SIG-M5 (cell line): Measurements from ENCODE around the gene PAXX.

ENCODE experiments used
- DNase-seq: peaks from one replicate; lab custom pipeline; 2025; lab: John Stamatoyannopoulos, UW

PAXX gene

DNA sequence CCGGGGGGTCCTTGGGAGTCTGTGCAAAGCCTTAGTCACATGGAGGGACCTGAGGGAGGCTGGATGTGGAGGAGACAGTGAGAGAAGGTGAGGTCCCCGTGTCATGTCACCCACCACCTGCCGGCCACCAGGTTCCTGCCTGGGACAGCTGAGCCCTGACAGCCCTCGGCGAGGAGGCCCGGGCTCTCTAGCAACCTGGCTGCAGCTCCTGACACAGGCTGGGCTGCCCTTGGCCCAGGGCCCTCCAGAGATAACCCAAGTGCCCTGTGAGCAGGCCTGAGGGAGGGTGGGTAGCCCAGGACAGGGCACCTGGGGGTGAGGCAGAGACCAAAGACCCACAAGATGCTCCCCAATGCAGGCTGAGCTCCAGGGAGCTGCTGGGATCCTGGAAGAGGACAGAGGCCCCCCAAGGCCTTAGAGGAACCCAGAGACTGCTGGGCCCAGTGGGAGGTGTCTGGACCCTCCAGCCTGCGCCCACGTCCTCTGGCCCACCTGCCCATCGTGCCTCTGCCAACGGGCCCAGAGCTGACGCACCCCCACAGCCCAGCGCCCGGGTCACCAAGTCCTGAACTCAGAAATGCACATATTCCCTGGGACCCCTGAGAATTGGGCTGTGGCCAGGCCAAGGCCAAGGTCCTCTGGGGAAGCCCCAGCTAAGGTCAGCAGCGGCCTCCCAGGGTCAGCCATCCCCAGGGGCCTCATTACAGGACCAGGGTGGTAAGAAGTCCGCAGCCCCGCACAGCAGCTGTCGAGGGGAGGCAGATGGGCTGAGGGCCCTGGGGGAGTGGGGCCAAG, 23.7 kb upstream of the PAXX start:
- DNase-seq, result no peak

DNA sequence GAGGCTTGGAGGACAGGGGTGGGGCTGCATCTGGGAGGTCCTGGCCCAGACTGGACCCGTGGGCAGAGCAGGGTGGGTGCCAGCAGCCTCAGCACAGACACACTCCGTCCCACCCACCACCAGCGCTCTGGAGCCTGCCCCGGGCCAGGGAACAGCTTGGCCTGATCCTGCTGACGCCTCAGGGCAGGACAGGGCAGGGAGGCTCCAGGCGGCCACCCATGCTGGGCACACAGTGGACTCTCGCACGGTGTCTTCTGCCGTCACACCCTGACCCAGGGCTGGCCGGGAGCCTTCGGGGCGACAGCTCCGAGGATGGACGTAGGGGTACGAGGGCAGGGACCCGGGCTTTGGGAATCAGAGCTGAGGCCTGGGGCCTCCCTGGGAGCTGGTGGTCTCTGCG, 23.1 kb upstream of the PAXX start:
- no peak for DNase-seq

DNA sequence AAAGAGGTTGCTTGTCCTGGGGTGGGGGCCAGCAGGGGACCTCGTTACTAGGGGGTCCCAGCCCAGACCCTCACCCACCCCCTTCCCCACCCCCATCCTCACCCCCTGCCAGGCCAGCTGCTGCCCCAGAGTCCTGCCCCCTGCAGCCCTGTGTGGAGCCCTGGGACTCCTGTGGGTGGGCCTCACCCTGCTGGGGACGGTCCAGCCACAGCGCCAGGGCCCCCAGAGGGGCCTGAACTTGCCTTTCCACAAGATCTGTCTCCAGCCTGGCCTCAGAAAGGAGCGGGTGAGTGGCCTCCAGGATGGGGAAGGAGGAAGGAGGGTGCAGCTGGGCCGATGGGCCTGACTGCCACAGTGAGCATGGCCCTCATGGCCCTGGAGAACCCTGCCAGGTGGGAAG, 22.4 kb upstream of the PAXX start:
- no peak for DNase-seq

DNA sequence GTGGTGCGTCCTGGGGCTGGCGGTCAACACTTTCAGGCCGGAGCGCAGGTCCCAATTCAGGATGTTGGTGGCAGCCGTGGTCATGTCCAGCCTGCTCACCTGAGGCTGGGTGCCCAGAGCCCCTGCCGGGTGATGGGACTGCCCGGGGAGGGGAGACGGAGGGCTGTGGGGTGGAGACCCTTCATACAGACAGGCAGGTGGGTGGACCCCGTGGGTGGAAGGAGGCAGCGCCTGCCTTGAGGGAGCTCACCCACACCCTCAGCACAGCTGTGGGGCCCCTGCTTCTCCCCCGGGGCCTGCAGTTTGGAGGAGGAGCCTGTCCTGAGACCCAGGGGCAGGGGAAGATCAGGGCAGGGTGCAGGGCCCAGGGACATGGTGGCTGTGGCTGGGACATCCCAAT, 21.9 kb upstream of the PAXX start:
- no peak for DNase-seq

DNA sequence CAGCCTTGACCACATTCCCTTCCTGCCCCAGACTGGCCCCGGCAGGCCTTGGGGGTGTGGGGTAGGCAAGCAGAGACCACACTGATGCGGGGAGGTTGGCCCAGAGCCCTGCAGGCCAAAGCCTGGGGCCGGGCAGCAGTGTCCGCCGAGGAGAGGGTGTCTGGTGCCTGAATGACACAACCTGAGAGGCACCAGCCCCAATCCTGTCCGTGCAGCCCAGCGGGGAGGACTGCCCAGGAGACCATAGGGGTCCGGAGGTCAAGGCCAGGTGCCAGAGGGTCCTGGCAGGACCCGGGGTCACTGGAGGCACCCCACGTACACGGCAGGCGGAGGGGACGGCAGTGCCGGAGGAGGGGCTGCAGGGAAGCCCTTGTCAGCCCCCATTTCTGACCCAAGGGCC, 20.5 kb upstream of the PAXX start:
- DNase-seq, result no peak

DNA sequence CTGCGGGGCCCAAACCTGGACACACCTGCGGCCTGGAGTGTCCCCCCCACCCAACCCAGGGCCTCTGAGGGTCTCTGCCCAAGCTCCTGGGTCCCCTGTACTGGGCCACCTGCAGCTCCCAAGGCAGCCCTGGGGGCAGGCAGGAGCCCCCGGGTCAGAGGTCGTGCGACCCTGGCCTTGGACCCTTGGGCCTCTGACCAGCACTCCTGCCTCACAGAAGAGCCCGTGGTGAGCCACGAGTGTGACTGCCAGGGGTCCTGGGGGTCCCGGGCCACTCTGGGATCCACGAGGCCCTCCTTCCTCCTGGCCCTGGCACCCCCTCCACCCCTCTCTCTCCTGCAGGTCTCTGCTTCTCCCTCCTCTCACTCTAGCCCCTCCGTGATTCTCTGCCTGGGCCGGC, 19.9 kb upstream of the PAXX start:
- DNase-seq, result no peak

DNA sequence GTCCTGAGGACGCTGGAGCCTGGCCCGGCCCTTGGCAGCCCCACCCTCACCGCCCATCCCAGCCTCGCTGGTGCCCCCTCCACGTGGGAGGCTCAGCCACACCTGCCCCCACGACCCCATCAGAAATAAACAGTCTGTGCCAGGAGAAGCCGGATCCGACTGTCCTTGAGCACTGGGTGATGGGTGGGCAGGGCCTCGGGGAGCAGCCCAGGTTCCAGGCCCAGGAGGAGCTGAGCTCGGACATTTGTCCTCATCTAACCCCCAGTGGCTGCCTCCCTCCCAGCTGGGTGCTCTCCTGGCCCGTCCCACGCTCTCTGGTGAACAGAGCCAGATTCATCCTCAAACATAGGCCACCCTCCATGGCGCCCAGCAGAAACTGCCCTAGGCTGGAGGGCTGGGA, 19.5 kb upstream of the PAXX start:
- DNase-seq, result no peak

DNA sequence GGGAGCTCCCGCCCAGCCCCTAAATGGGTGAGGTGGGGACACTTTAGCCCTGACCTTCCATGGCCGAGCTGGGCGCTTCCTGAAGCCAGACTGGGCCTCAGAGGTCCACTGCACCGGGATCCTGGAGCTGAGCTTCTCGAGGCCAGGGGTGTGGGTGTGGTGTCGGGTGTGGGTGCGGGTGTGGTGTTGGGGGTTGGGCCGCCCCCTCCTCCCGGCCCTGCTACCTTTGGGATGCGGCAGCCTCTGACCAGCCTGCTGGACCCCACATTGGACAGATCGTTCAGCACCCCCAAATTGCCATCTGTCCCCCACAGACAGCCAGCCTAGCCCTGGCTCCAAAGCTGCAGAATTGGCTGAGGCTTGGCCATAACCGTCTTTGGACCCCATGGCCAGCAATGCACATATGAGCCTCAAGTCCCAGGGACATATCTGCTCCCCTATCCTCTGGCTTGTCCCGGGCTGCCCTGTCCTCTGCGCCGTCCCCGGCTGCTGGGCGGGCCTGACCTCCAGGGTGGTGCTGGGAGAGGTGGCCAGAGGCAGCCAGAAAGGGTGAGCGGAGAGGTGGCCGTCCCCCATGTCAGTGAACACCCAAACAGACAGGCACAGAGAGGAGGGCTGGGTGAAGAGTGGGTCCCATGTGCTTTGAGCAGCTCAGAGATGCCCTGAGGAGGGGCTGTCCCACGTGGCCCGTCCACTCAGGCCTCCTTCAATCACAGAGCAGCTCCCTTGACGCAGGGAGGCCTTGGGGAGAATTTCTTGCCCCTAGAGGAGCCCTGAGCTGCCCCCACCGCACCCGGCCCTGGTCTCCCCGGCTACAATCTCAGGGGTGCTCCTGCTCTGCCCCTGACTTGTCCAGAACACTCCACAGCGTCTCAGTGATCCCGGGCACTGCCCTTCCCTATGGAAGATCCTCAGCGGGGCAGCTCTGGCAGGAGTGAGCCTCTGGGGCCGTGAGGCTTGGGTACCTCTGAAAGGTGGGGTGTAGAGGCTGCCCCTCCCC, 18.3 kb upstream of the PAXX start:
- no peak for DNase-seq

DNA sequence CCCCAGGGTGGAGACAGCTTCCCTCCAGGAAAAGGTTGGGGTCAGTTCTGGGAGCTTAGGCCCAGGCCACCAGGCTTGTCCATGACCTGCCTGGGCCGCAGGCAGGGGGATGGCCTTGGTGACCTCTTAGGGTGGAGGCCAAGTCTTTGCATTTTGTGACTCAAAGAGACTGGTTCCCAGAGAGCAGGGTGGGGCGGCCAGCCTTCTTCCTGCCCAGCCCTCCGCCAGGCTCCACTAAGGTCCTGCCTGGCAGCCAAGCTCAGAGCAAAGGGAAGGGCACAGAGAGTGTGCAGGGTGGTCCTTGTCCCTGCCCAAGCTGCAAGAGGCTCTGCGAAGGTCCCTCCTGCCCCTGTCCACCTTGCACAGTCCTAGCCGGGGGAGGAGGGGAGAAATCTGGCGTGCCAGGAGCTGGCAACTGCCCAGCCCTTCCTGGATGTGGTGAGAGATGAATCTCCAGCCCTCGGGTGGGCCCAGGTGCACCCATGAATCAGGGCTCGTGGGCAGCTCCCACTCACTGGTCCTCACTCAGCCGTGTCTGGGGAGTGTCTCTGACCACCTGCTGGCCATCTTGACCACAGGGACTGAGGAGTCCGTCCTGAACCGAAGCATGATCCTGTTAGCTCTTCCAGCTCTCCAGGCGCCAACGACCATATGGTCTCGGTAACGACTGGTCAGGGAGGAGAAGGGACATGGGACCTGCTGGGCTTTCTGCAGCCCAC, 17.2 kb upstream of the PAXX start:
- no peak for DNase-seq

DNA sequence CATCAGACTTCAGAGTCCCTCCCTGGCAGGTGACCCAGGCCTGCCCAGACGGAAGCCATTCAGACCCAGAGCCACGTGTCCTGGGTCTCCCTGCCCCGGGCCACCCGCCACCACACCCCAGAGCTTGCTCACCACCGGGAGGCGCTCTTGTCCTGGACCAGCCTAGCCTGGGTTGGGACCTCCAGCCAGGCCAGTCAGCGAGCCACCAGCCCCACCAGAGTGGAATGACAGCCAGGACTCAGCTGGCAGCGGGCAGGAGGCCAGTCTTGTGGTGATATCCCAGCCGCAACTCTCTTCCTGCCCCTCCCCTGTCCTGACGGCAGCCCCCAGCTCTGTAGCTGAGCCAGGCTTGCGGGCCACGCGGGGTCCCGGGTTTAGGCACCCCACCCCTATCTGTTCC, 16.6 kb upstream of the PAXX start:
- DNase-seq, result no peak

DNA sequence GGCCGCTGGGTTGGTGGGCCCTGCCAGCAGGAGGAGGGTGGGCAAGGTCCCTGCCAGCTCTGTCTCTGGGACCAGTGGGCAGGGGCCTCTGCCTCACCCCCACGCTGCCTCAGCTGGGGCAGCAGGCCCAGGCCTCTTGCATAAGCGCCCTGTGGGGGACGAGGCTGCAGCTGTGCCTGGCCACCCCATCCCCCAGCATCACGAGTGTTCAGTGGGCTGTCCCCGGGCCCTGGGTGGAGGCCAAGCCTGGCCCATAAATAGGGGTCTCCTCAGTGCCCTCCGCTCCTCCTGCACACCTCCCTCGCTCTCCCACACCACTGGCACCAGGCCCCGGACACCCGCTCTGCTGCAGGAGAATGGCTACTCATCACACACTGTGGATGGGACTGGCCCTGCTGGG, 15.0 kb upstream of the PAXX start, which contains the start of gene PTGDS:
TSS of gene PTGDS (plus strand) at position 282 of the 400 bp plus-strand sequence. CDS start at position 357, 75 bp downstream.
- no peak for DNase-seq

DNA sequence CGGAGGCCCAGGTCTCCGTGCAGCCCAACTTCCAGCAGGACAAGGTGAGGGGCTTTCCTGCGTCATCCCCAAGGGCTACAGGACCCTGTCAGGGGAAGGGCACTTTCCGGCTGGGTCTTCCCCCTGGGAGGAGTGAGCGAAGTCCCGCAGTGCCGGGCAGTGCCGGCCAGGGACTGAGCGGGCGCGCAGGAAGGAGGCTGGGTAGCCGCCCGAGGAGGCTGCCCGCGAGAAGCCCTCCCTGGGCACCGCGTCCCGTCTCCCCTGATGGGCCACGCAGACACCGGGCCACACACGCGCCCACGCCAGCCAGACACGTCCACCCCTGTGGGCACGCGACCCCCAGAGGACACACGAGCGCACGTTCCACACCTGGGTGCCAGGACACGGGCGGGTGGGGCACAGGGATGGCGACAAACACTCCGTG, 14.6 kb upstream of the PAXX start:
- DNase-seq, result no peak

DNA sequence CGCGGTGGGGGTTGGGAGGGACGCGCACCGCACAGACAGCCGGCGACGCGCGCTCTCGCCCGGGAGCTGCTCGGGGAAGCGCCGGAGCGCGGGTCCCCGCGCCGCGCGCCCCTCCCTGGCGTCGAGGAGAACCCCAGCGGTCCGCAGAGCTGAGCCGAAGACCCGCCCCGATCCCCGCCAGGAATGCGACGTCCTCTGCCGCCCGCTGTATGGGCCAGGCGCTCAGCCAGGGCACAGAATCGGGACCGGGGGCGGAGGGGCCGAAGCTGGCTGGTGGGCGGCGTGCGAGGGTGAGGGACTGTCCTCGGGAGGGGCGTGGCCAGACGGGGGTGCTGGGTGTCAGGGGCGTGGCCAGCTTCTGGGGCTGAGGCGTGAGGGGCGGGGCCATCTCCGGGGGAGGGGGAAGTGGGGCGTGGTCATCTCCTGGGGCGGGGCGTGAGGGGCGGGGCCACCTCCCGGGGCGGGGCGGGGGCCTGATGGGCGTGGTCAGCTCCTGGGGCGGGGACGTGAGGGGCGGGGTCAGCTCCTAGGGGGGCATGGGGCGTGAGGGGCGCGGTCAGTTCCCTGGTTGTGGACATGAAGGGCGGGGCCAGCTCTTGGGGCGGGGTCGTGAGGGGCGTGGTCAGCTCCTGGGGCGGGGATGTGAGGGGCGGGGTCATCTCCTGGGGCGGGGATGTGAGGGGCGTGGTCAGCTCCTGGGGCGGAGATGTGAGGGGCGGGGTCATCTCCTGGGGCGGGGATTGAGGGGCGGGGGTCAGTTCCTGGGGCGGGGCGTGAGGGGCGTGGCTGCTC, 14.0 kb upstream of the PAXX start:
- no peak for DNase-seq

DNA sequence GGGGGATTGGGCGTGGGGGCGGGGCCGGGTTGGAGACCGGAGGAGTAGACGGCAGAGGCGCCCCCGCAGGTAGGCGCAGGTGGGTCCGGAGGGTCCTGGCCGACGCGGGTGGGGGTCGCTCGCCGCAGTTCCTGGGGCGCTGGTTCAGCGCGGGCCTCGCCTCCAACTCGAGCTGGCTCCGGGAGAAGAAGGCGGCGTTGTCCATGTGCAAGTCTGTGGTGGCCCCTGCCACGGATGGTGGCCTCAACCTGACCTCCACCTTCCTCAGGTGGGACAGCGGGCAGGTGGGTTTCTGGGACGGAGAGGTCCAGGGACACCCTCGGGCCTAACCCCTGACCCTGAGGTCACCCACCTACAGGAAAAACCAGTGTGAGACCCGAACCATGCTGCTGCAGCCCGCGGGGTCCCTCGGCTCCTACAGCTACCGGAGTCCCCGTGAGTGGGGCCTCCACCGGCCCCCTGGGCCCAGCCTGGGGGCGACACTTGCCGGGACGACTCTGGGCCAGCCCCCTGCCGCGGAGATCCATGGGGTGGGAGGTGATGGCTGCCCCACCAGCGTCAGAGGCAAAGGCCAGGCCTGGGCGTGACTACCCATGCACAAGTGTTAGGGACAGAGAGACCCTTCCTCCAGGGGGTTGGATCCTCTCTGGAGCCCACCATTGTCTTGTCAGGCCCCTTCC, 13.2 kb upstream of the PAXX start:
- no peak for DNase-seq

DNA sequence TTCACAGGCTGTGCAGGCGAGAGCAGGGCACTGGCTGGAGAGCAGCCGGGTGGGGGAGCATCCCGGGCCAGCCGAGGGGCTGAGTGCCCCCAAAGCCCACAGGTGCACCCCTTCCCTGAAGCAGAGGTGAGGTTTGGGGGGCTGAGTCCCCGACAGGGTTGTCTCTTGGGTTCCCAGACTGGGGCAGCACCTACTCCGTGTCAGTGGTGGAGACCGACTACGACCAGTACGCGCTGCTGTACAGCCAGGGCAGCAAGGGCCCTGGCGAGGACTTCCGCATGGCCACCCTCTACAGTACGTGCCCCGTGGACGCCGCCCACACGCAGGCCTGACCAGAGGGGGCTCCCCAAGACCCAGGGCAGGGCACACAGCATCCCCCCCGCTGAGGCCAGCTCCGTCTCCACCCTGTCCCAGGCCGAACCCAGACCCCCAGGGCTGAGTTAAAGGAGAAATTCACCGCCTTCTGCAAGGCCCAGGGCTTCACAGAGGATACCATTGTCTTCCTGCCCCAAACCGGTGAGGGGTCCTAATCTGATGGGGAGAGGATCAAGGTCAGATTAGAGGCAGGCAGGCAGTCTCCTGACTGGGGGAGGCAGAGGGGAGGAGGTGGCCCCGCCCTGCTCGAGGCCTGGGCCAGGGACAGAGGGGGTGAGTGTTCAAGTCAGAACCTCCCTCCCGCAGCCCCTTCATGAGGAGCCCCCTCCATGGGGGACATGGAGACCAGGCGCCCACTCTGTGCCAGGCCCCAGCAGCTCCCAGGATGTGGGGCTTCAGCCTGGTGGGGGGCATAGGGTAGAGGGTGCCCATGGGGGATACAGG, 12.2 kb upstream of the PAXX start:
- no peak for DNase-seq

DNA sequence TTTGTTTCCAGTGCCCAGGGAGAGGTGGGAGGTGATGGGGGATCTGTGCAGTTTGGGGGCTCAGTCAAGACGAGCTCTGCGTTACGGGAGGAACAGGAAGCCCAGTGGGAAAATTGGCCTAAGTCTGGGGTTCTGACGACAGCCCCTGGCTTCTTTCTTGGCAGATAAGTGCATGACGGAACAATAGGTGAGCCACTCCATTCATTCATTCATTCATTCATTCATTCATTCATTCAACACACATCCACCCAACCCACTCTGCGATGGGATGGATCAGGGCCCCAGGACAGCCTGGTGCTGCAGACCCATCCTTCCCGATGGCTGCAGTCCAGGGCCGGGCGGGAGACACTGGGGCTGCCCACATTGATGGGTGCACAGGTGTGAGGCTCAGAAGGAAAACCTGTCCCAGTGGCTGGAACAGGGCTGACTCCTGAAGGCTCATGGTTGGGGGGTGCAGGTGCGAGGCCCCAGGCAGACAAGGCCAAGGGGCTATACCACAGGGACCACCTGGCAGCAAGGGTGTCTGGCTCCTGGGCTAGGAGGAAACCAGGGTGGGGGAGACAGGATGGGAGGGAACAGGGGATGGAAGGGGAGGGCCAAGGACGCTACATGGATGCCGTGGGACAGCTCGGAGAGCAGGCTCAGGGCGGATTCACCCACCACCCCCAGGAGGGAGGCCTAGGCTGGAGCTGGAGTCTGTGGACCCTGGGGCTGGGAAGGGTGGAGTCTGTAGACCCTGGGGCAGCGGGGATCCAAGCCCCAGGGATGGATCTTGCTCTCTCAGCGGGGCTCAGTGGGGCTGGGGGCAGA, 11.3 kb upstream of the PAXX start:
- no peak for DNase-seq

DNA sequence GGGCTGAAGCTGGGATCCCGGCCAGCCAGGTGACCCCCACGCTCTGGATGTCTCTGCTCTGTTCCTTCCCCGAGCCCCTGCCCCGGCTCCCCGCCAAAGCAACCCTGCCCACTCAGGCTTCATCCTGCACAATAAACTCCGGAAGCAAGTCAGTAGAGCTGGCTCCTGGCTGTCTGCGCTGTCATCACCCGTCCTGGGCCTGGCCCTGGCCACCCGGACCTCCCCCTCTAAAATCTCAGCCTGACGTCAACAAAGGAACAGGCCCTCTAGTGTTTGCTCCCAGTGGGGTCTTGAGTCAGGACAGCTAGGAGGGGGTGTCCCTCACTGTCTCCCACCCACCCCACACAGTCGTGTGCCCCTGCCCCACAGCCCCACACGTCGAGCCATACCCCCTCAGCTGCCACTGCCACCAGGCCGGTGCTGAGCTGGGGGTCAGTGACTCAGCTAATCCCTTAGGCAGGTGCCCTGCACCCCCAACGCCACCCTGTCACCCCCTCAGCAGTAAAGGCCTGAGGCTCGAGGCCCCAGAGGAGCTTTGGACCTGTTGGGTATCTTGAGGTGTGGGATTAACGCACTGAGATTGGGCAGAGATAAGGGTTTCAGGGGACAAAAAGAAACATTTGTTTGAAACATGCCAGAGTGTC, 10.5 kb upstream of the PAXX start:
- no peak for DNase-seq

DNA sequence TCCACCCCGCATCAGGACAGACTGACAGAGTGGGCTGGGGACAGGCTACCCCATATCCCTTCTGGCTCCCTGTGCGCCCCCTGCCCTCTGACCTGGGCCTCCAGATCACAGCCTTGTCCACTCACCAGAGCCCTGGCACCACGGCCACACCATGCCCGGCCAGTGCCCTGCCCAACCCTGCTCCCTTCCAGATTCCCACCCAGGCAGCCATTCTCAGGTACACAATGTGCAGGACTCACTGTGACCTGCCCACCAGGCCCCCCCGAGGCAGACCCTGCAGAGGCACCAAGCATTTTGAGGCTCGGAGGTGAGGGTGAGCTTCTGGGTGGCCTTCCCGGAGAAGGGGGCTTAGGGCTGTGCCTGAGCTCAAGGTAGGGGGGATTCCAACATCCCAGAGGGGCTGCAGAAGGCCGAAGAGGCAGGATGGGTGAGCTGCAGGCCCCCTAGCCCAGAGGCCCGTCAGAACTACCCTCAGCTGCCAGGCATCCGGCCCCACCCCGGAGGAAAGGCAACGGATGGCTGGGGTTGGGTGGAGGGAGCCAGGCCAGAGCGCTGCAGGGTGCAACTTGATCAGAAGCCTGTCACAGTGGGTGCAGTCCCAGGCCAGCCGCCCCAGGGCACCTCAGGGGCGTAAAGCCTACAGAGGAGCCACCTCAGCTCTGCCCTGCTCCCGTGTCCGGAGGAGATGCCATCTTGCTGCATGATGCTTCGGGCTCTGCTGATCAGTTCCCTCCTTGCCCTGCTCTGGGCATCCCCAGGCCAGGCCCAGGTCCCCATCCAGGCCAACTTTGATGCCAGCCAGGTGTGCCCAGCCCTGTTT, 9.8 kb upstream of the PAXX start, which contains the start of gene LCNL1:
TSS of gene LCNL1 (plus strand) at position 762 of the 820 bp plus-strand sequence. CDS start 594 bp downstream, outside the sequence.
- DNase-seq, result no peak
